Activated CD4-positive, alpha-beta T cell treated with anti-CD3 and anti-CD28 coated beads, Interleukin-2, amount 50 U/mL, for 16 hours (primary cell): Measurements from ENCODE around the gene SLC25A45.

ENCODE experiments used
- DNase-seq: peaks from one replicate; pipeline ENCODE4 v3.0.0-alpha.2; 2020

SLC25A45 gene

GRCh38 chr11:65383778-65384177 lies 1.3 kb upstream of the SLC25A45 start:
- DNase-seq, result no peak

DNA sequence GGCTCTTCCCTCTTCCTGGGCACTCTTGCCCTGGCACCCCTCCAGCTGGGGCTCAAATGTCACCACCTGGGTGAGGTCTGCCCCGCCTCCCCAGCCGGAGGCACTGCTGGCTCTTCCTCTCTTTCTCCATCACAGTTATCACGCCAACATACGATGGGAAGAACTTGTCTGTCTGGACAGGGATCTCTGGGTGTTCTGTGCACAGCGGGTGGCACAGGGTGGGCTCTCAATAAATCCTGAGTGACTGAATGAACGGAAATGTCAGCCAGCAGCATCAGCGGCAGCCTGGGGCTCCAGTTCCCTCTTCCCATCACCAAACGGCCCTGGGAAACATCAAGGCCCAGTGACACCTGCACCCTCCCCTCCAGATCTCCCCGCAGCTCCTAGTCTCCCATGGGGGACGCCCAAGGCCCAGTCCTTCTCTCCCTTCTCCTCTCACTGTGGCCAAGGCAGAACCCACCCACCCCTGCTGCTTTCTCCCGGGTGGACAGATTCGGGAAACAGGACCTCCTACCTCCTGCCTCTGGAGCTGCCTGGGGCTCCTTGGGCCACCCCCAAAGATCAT lies 440 bp upstream of the SLC25A45 start:
- no peak for DNase-seq

DNA sequence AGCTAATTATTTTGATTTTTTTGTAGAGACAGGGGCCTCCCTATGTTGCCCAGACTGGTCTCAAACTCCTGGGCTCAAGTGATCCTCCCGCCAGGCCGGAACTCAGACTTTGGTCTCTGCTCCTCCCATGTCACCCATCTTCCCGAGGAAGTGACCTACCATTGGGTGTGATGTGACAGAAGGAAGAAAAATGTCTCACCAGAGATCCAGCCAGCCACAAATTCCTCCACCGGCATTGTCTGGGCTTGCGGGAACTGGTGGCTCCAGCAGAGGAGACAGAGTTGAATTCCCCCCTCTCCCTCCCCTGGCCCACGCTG lies 772 bp downstream of the SLC25A45 start:
- DNase-seq, result peak; percentile 64

- no peak for DNase-seq
These were observed 1.9 kb downstream of the SLC25A45 start for GRCh38 chr11:65380460-65381119.

- DNase-seq, result no peak
These were observed 2.6 kb downstream of the SLC25A45 start for GRCh38 chr11:65379698-65380459.

- no peak for DNase-seq
These were observed 3.4 kb downstream of the SLC25A45 start for GRCh38 chr11:65378928-65379638.

GRCh38 chr11:65378208-65378927 lies 4.1 kb downstream of the SLC25A45 start:
- DNase-seq, result no peak

- no peak for DNase-seq
These were observed 4.7 kb downstream of the SLC25A45 start for GRCh38 chr11:65377777-65378176.

DNA sequence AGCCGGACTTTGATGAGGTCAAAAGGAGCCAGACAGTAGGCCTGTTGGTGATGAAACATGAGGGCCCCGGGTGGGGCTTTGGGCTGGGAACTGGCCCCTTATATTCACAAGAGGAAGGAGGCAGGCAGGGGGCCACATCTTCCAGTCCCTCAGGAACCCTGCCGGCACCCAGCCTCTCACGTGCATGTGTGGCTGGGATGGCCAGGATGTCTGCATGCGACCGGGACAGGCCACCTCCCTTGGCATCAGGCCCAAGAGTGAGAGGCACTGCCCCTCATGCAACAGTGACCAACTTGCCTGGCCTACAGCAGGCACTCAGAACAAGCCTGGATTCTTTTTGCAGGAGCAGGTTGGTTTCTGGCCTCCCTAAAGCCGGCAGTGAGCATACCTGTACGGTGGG lies 5.4 kb downstream of the SLC25A45 start:
- DNase-seq, result no peak

- DNase-seq, result no peak
These were observed 6.2 kb downstream of the SLC25A45 start for GRCh38 chr11:65376138-65376713.

- DNase-seq, result no peak
These were observed 7.4 kb downstream of the SLC25A45 start for GRCh38 chr11:65375012-65375411.

DNA sequence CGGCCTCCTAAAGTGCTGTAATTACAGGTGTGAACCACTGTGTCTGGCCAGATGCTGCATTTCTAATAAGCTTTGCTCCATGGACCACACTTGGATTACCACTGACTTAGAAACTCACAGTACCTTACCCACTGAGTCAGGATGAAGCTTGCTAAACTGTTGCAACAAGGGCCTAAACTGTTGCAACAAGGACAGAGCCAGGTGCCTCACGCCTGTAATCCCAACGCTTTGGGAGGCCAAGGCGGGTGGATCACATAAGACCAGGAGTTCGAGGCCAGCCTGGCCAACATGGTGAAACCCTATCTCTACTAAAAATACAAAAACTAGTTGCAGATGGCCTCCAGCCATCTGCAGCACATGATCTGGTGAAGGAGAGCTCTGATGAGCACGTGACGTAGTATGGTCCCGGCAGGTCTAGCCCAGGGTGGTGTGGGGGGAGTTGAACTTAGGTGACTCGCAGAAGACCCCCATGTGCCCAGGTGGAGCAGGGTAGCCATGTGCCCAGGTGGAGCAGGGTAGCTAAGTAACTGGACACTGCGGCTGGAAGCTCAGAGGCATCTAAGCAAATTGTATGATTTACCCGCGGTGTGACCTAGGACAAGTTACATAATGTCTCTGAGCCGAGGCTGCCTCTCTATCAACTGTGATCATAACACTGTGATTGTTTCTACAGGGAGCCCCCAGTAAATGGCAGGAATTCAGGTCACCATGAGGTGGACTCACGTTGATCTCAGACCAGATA lies 8.4 kb downstream of the SLC25A45 start:
- no peak for DNase-seq

GRCh38 chr11:65370659-65371049 lies 11.8 kb downstream of the SLC25A45 start:
- DNase-seq, result no peak

GRCh38 chr11:65366340-65366773 lies 16.1 kb downstream of the SLC25A45 start:
- DNase-seq, result peak; percentile 54

DNA sequence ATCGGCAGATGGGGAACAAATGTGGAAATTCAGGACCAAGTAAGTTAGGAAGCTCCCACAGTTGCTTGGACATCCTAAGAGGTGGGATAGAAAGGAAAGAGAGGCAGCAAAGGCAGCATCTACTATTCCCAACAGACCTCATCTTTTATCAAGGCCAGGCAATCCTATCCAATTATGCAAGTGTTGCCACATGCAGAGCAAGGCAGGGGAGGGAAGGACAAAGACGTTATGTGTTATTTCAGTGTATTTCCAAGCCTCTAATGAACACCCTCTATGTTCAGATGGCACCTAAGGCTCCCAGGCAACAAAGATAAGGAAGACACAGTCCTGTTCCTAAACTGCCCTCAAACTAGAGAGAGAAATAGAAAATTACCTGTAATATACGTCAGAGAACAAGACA lies 18.7 kb downstream of the SLC25A45 start:
- DNase-seq, result no peak

DNA sequence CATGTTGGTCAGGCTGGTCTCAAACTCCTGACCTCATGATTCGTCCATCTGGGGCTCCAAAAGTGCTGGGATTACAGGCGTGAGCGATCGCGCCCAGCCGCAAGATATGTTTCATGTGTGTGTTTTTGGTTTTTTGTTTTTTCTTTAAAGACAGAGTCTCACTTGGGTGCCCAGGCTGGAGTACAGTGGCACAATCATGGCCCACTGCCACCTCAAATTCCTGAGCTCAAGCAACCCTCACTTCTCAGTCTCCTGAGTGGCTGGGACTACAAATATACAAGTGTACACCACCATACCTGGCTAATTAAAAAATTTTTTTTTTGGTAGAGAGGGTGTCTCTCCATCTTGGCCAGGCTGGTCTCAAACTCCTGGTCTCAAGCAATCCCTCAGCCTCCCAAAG lies 19.5 kb downstream of the SLC25A45 start:
- DNase-seq, result no peak

GRCh38 chr11:65362320-65362931 lies 20.0 kb downstream of the SLC25A45 start:
- peak; percentile 48 for DNase-seq

GRCh38 chr11:65357856-65358356 lies 24.5 kb downstream of the SLC25A45 start:
- DNase-seq, result no peak

- DNase-seq, result no peak
These were observed 26.0 kb downstream of the SLC25A45 start for GRCh38 chr11:65356394-65356972.

DNA sequence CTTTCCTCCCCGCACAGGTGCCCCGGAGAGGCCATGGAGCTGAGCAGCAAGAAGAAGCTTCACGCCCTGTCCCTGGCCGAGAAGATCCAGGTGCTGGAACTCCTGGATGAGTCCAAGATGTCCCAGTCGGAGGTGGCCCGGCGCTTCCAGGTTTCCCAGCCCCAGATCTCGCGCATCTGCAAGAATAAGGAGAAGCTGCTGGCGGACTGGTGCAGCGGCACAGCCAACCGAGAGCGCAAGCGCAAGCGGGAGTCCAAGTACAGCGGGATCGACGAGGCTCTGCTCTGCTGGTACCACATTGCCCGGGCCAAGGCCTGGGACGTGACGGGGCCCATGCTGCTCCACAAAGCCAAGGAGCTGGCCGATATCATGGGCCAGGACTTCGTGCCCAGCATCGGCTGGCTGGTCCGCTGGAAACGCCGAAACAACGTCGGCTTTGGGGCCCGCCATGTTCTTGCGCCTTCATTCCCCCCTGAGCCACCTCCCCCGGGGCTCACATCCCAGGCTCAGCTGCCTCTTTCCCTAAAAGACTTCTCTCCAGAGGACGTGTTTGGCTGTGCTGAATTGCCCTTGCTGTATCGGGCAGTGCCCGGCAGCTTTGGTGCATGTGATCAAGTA lies 26.6 kb downstream of the SLC25A45 start:
- DNase-seq, result no peak
